HG02852 (cell line): Measurements from ENCODE around the gene ANKRD63.

Experiments used
- ATAC-seq: cut with Tn5 transposase; IDR thresholded peaks from one replicate; pipeline ENCODE4 v1.9.1; 2021; ENCODE audit warnings: mild to moderate bottlenecking, moderate library complexity; ENCODE audit not compliant: unreplicated experiment

Gene ANKRD63

DNA sequence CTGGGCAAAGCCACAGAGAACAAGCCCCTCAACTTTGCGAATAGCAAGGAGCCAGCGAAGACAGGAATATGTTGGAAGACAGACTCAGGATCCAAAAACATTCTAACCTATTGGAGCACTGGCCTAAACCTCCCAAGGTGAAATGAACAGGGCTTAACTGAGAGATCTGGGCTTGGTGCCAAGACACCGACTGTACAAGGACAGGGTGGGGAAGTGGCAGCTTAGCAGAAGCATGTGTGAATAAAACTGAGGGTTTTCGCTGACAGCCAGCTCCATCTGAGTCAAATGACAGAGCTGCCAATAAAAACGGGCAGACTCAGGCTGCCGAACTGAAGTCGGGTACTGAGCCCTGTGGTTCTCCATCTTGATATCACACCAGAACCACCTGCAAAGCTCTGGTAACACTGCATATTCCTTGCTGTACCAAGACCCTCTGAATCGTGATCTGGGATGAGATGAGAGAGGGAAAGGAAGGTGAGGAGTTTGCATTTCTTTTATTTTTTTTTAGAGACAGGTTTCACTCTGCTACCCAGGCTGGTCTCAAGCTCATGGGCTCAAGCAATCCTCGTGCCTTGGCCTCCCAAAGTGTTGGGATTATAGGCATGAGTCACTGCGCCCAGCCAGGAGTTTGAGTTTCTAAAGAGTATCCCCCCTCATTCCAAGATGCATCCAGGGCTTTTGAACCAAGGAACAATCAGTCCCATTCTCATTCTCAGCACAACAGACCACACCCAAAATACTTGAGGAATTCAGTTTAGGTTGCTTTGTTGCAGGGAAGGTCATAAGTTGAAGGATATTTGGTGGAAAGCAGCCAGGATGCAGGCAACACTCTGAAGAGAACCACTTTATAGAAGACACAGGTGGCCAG lies 30.9 kb upstream of the ANKRD63 start:
- ATAC-seq: no peak

GRCh38 chr15:40312370-40313158 lies 29.7 kb upstream of the ANKRD63 start:
- ATAC-seq: no peak

DNA sequence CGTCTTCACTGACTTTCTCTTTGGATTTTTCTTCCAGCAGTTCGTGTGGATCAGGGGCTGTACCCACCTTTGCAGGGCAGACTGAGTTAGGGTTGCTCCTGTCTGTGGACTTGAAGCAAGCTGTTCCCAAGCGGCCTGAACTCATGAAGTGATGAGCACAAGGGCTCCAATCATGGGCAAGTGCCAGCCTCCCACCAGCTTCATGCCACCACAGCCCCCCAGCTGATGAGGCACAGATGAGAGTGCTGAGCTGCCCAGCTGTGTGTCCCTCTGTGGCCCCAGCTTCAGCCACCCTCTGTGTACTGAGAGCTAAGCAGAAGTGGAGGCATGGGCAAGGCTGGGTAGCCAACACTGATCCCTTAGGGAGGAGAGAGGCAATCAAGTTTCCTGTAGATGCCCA lies 28.1 kb upstream of the ANKRD63 start:
- no peak for ATAC-seq

DNA sequence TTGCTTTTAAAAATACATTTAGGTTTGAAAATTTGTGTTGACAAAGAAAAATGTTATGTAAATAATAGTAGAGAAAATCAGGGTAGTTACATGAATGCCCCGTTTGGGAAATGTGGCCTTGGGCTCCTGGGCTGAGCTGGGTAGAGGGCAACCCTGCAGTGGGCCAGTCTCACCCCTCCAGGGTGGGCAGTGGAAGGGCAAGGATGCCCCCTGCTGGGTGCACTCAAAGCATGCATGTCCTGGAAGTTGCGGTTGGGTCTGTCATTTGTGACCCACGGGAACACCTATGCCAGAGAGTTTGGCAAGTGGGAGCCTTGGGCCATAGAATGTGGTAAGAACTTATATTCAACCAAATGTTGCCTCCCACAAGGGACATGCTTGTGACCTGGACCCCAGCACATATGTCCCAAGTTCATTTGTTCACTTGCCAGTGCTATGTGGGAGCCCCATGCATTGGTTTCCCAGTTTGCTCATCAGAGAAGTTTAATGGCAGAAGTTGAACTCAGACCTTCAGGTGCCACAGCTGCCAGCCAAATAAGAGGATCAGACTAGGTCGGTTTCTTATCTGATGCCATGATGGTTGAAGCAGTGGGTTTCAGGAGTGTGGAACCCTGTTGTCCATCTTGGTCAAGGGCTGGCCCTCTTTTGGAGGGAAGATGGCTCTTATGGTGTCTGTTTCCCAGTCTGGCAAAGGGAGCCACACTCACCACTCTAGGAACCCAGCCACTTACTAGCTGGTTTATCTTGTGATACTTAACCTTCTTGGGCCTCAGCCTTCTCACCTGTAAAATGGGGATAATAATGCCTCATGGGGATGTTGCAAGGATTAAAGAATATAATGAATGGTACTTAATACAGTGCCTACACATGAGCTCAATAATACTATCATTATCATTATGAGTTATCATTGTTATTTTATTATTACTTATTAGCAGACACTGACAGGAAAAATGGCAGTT lies 27.4 kb upstream of the ANKRD63 start:
- ATAC-seq: no peak

DNA sequence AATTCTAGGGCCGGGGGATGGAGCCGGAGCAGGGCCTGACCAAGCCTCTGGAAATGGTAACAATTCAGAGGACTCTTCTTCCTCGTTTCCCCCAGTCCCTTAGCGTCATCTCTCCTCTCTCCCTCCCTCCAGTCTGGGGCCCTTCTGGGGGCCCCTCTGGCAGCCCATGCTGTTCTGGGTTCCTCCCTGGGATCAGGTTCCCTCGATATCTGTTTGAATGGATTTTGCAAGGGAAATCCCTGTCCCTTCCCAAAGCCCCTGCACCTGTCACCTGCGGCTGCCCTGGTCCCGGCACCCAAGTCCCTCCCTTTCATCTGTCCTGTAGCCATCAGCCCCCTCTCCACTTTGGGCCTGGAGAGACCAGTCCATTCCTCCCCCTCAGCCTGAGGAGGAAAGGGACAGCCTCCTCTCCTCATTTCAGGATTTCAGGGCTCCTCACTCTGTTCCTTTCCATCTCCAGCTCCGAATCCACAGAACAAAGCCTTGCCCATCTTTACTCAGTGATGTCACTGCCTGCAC lies 26.5 kb upstream of the ANKRD63 start:
- no peak for ATAC-seq

GRCh38 chr15:40307421-40308211 lies 24.8 kb upstream of the ANKRD63 start, which contains the start of gene PLCB2:
Gene PLCB2, minus strand, starts transcription at chr15:40307935. Its CDS starts 263 bp downstream, at chr15:40307672.
- ATAC-seq: peak; percentile 61

- ATAC-seq: no peak
These were observed 24.0 kb upstream of the ANKRD63 start for GRCh38 chr15:40306908-40307307.

GRCh38 chr15:40306371-40306770 lies 23.5 kb upstream of the ANKRD63 start:
- no peak for ATAC-seq

DNA sequence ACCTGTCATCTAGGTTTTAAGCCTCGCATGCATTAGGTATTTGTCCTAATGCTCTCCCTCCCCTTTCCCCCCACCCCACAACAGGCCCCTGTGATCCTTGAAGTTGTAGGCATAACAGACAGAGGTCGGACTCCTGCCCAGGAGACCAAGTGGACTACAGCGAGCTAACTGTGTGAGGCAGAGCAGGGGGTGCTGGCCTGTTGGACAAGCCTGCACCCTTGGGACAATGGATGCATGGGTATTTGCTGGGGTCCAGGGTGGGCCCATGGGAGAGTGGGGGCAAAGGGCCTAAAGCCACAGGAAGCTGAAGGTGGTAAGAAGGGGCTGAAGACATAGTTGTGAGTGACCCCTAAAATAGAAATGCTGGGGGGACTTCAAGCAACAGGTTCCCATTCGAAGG lies 22.4 kb upstream of the ANKRD63 start:
- ATAC-seq: no peak

GRCh38 chr15:40303576-40303975 lies 20.7 kb upstream of the ANKRD63 start:
- no peak for ATAC-seq

DNA sequence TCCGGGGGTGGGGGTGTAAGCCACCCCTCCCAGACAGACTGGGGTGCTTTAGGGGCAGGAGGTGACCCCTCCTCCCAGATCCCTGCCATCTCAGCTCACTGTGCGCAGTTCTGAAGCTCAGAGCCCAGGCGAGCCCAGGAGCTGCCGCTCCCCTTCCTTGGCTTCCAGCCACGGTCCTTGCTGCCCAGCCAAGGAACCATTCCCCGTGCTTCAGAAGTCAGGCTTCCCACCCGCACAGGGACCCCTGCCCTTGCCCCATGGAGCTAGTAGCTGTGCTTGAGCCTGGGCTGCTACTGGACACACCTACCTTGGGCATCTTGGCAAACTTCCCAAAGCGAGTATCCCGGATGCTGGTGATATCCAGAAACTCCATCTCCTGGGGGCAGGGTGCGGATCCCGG lies 20.1 kb upstream of the ANKRD63 start:
- no peak for ATAC-seq

- no peak for ATAC-seq
These were observed 19.5 kb upstream of the ANKRD63 start for GRCh38 chr15:40302288-40302886.

- no peak for ATAC-seq
These were observed 18.8 kb upstream of the ANKRD63 start for GRCh38 chr15:40301467-40302179.

GRCh38 chr15:40300771-40301170 lies 17.9 kb upstream of the ANKRD63 start:
- no peak for ATAC-seq

DNA sequence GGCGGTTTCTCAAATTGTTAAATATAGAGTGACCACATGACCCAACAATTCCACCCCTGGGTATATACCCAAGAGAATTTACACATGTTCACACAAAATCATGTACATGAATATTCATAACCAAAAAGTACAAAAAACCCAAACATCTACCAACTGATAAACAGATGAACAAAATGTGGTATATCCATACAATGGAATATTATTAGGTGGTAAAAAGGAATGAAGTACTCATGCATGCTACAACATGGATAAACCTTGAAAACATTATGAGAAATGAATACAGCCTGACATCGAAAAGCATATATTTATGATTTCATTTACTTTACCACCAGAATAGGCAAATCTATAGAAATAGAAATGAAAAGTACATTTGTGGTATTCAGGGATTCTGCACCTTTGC lies 17.5 kb upstream of the ANKRD63 start:
- ATAC-seq: no peak

DNA sequence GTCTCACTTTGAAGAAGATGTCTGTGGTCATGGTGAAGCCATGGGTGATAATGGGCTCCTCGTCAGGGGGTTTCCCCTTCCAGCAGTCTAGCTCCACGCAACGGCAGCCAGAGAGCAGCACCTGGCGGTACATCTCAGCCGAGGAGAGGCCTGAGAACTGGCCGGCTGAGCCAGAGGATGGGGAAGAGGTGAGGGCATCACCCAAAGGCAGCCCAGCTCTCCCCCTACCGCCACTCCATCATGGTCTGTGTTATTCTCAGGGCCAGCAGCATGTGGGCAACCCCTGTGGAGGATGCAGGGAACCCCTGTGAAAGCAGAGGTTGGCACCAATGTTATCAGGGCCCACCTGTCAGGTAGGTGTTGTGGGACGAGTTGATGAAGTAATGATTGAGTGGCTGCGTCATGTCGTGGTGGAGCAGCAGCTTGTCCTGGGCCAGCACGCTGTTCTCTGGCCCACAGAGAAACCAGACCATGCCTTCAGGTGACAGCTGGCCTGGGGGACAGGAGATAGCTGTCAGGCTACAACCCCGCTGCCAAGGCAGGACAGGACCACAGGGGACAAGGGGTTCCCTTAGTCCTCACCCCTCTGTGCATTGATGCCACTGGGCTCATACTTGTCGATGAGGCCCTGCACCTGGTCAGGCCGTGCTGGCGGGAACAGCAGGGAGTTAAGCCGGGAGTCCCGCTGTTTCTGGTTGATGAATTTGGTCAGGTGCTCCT lies 15.5 kb upstream of the ANKRD63 start:
- no peak for ATAC-seq

DNA sequence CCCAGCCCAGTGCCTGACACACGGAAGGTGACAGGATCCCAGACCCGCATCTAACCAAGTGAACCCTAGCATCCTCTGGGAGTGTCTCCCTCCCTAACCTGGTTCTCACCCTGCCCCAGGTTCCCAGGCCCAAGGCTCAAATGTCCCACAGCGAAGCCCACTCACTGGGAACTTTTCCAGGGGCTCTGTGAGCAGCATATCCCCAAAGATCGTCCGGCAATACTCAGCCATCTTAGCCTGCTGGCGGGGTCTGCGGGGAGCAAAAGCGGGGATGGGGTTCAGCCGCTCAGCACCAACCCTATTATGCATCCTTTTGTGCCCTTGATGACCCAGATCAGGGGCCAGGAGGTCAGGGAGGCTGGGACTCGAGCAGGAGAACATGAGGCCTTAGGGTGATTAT lies 14.5 kb upstream of the ANKRD63 start:
- ATAC-seq: no peak

- no peak for ATAC-seq
These were observed 13.8 kb upstream of the ANKRD63 start for GRCh38 chr15:40296561-40297230.
